ENCODE measurements around the gene TMC2. TPM values are rescaled to one million over a fixed set of nuclear protein-coding genes. Genes with fewer than 3 reads are reported as not detected.
"Not testable (repeated sequence)": the region's sequence is repeated elsewhere in the genome, so short reads cannot be mapped to it uniquely, and the experiment has no call there.

Gene TMC2, protein sequence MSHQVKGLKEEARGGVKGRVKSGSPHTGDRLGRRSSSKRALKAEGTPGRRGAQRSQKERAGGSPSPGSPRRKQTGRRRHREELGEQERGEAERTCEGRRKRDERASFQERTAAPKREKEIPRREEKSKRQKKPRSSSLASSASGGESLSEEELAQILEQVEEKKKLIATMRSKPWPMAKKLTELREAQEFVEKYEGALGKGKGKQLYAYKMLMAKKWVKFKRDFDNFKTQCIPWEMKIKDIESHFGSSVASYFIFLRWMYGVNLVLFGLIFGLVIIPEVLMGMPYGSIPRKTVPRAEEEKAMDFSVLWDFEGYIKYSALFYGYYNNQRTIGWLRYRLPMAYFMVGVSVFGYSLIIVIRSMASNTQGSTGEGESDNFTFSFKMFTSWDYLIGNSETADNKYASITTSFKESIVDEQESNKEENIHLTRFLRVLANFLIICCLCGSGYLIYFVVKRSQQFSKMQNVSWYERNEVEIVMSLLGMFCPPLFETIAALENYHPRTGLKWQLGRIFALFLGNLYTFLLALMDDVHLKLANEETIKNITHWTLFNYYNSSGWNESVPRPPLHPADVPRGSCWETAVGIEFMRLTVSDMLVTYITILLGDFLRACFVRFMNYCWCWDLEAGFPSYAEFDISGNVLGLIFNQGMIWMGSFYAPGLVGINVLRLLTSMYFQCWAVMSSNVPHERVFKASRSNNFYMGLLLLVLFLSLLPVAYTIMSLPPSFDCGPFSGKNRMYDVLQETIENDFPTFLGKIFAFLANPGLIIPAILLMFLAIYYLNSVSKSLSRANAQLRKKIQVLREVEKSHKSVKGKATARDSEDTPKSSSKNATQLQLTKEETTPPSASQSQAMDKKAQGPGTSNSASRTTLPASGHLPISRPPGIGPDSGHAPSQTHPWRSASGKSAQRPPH
- 1.4 TPM for total RNA-seq (ENCODE audit: insufficient read depth, low replicate concordance)

DNA sequence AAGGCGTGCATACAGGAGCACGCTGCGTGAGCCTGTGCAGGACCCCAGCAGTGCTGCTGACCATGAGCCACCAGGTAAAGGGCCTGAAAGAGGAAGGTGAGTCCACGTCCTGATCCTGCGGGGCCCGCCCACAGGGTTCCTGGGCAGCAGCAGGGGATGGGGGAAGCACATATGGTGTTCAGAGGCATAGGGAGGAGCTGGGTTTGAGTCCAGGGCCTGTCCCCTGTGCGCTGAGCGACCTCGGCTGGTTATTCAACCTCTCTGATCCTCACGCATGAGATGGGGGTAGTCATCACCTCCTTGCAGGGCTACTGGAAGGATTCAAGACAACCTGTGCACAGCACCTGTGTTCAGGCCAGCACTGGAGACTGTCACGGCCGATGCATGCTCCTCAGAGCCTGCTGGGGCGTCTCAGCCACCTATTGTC is at the start of gene TMC2:
Gene TMC2, plus strand, starts transcription at position 14 of the 427 bp plus-strand sequence. Its CDS starts 49 bp downstream, at position 63.
- DNase-seq (ENCODE audit: low spot score) = no peak

- DNase-seq (ENCODE audit: low spot score) = not testable (repeated sequence)
Observed at GRCh38 chr20:2502808-2503384, 33.5 kb upstream of the TMC2 start.

GRCh38 chr20:2504803-2505202 is 31.6 kb upstream of the TMC2 start:
- not testable (repeated sequence) for DNase-seq (ENCODE audit: low spot score)

- not testable (repeated sequence) for DNase-seq (ENCODE audit: low spot score)
Observed at GRCh38 chr20:2506426-2506825, 29.9 kb upstream of the TMC2 start.

- DNase-seq (ENCODE audit: low spot score) = no peak
Observed at GRCh38 chr20:2507464-2507863, 28.9 kb upstream of the TMC2 start.

DNA sequence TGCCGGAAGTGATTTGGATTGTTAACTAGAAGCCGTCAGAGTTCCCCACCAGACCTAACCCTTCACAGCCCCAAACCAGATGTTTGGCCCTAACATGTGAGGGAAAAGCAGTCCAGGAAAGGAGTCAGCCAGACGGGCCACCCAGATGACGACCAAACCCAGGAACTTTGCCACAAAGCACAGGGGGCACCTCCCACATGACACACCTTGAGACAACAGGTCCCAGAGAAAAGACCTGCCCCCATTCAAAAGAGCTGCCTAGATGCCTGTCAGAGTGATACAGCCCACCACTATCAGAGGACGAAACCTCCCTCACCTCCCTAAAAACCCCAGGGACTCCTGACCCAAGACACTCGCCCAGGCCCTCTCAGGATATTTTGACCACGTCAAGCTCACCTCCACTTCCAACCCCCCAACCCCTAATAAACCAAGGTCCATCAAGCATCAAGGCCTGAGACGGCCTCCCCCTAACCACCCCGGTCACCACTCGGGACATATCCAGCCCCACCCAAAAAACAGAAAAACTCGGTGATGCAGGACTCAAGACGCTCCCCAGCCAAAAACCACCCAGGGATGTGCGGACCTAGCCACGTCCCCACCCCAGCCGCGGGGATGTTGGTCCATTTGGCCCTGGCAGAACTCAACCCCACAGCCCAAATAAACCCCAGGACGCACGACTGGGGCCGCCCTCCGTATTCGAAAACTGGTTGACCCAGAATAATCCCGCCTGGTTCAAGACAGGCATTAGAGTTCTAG is 28.3 kb upstream of the TMC2 start:
- DNase-seq (ENCODE audit: low spot score) = no peak

GRCh38 chr20:2508631-2509467 is 27.5 kb upstream of the TMC2 start, which contains the start of gene ZNF343:
ZNF343 (minus strand) TSS chr20:2508915; CDS start chr20:2493895, 15,020 bp downstream.
- DNase-seq (ENCODE audit: low spot score) = peak; percentile 93

GRCh38 chr20:2509468-2509781 is 26.9 kb upstream of the TMC2 start:
- no peak for DNase-seq (ENCODE audit: low spot score)

DNA sequence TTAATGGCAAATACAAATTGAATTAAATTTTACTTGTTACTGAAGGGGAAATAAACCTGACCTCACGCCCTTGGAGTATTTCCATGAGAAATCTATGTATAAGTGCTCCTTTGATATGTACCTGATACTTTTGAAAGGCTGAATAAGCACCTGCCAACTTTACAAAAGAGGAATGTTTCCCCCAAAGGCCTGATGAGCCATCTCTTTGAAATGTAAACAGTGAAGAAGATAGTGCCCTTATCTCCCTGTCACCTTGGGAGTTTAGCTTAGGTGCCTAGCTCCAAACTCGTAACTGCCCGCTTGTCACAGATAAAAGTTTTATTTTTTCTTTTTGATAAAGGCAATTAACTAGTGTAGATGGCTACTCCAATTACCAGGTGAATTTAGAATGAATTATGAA is 26.6 kb upstream of the TMC2 start:
- DNase-seq (ENCODE audit: low spot score) = no peak

DNA sequence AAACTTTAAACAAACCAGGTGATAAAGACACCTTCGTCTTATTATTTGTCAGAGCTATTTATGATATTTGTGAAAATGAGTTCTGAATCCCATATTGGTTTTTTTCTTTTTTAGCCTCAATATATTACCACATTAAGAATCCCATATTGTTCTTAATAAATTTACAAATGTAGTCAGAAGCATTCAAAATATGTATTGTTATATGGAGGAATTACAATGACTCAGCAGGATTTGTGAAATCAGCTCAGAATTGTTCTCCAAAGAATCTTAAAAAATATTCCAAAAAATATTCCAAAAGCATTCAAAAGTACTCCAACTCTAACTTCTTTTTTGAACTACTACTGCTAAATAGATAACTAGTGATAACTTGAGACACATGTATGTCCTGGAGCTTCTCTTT is 21.2 kb upstream of the TMC2 start:
- no peak for DNase-seq (ENCODE audit: low spot score)

- no peak for DNase-seq (ENCODE audit: low spot score)
Observed at GRCh38 chr20:2516399-2516798, 20.0 kb upstream of the TMC2 start.

DNA sequence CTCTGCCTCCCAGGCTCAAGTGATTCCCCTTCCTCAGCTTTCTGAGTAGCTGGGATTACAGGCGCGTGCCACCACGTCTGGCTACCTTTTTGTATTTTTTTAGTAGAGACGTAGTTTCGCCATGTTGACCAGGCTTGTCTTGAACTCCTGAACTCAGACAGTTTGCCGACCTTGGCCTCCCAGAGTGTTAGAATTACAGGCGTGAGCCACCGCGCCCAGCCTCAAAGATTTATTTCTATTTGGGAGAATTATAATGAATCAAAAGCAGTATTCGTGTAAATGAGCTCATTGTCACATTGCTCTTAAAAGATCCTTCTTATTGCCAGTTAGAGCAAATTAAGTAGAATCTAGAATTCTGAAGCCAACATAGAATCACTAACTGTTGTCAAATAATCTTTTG is 18.3 kb upstream of the TMC2 start:
- no peak for DNase-seq (ENCODE audit: low spot score)

DNA sequence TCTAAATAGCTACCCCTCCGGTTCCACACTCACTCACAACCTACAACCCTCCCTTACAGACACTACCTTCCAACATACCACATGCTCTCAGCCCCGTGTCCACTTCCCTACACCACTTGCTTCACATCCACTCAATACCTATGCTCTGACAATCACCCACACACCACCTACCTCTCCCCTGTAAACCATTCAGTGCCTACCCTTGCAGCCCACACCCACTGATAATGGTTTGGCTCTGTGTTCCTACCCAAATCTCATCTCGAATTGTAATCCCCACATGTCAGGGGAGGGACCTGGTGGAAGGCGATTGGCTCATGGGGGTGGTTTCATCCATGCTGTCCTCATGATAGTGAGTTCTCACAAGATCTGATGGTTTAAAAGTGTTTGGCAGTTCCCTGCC is 17.8 kb upstream of the TMC2 start:
- no peak for DNase-seq (ENCODE audit: low spot score)

GRCh38 chr20:2519115-2519809 is 17.1 kb upstream of the TMC2 start:
- no peak for DNase-seq (ENCODE audit: low spot score)

GRCh38 chr20:2520617-2521016 is 15.8 kb upstream of the TMC2 start:
- no peak for DNase-seq (ENCODE audit: low spot score)

DNA sequence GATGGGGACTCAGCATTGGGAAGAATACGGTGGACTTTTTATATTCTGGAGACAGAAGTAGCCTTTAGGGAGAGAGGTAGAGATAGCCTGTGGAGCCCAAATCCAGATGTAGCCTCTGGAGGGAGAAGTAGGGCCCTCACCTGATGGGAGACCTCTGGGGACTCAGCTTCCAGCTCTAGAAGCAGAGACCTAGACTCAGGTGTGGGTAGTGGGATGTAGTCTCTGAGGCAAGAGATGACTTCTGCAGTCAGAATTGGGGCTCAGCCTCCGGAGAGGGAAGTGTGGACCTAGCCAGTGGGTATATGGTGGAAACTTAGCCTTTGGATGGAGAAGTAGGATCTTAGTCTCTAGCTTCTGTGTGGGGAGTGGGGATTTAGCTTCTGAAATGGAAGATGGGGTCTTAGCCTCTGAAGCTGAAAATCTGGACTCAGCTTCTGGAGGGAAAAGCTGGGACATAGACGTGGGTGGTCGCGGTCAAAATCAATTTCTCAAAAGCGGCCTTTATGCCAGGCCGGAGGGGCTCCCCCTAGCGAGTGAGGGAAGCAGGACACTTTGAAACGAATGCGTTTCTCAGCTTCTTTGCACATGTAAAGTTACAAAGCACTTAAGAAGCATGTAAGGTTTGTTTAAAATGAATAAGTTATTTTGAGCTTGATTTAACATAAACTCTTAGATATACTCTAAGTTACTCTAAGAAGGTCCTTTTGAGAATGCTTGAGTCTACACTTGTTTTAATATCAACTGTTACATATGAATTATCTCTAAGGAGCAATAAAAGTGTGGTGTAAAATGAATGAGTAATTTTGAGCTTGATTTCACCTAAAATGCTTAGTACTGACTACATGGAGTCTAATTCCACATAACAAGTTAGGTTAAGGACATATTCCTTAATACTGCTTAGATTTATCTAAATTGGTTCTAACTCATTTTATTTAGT is 14.7 kb upstream of the TMC2 start:
- peak; percentile 23 for DNase-seq (ENCODE audit: low spot score)

- DNase-seq (ENCODE audit: low spot score) = not testable (repeated sequence)
Observed at GRCh38 chr20:2522826-2523429, 13.4 kb upstream of the TMC2 start.
